Osteoblast (primary cell): ENCODE results near the gene GCH1. TPM values are rescaled to one million over a fixed set of nuclear protein-coding genes. Genes with fewer than 3 reads are reported as not detected.

Experiments used
- DNase-seq: peaks from one replicate; pipeline ENCODE4 v3.0.0; 2011; ENCODE audit warnings: low spot score, mixed read lengths; ENCODE audit not compliant: insufficient read length; ENCODE audit errors: missing footprints
- H2AFZ ChIP-seq: 2 replicates; pipeline ENCODE4 v1.6.0; 2011; ENCODE audit warnings: mild to moderate bottlenecking, low read length
- H3K27ac ChIP-seq: 2 replicates; pipeline ENCODE4 v1.5.1; 2011; ENCODE audit warnings: mild to moderate bottlenecking, low read depth, low read length, moderate library complexity
- H3K27me3 ChIP-seq: 2 replicates; pipeline ENCODE4 v1.6.0; 2012; ENCODE audit warnings: mild to moderate bottlenecking, control low read depth, inconsistent platforms, low read length, moderate library complexity; ENCODE audit not compliant: insufficient read depth
- H3K36me3 ChIP-seq: 2 replicates; pipeline ENCODE4 v1.5.1; 2011; ENCODE audit warnings: mild to moderate bottlenecking, low read length, control low read depth, moderate library complexity; ENCODE audit not compliant: insufficient read depth
- H3K4me1 ChIP-seq: 2 replicates; pipeline ENCODE4 v1.5.1; 2011; ENCODE audit warnings: mild to moderate bottlenecking, low read length, control low read depth, moderate library complexity; ENCODE audit not compliant: insufficient read depth
- H3K4me2 ChIP-seq: 2 replicates; pipeline ENCODE4 v1.6.0; 2011; ENCODE audit warnings: mild to moderate bottlenecking, low read length; ENCODE audit not compliant: insufficient read depth
- H3K4me3 ChIP-seq: fragments of 200-600 bp; sonication (generic); 3 replicates; pipeline ENCODE4 v1.5.1; 2012; ENCODE audit warnings: mild to moderate bottlenecking, low read length, inconsistent platforms; ENCODE audit not compliant: insufficient read depth
- H3K79me2 ChIP-seq: 2 replicates; pipeline ENCODE4 v1.6.0; 2012; ENCODE audit warnings: mild to moderate bottlenecking, low read length, control low read depth, inconsistent platforms; ENCODE audit not compliant: insufficient read depth
- H3K9me3 ChIP-seq: 2 replicates; pipeline ENCODE4 v1.5.1; 2011; ENCODE audit warnings: low read depth, low read length, control low read depth
- H4K20me1 ChIP-seq: 2 replicates; pipeline ENCODE4 v1.6.0; 2012; ENCODE audit warnings: mild to moderate bottlenecking, low read length, control low read depth; ENCODE audit not compliant: insufficient read depth
- total RNA-seq: library from RNA; depleted of rRNA; stranded (reverse); fragments of >200 nt; gene quantifications from 2 replicates; pipeline ENCODE4 v1.2.3, GENCODE V29; 2012
- TF ChIP-seq, protein P1 (sequence below): IDR thresholded peaks from 2 replicates; pipeline ENCODE4 v1.5.1; 2011; ENCODE audit warnings: mild to moderate bottlenecking, low read depth, low read length, moderate library complexity; ENCODE audit errors: extremely low read depth

Gene GCH1
- total RNA-seq, 1 donor: 3.3 TPM

DNA sequence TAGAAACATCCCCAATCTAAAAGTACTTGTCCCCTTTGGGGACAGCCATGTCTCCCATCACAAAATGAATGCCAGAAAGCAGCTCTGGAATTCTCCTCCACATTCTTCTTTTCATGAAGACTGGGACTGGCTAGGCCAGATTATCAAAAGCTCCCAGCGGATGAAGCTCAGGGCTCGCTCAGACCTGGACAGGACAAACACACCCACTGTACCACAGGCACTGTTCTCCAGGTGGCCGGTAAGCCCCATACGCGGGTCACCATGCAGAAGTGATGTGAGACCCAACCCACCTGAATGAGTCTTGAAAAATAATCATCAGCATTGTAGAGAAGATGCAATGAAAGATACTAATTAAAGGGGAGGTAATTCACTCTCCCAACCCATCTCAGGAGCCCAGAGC, 85.1 kb downstream of the GCH1 start:
- H3K36me3 ChIP-seq: no peaks in the 10 kb centered on the region
- no peak overlapping the region for H3K4me2 ChIP-seq
- H3K27me3 ChIP-seq: peaks cover 3% of the 10 kb centered on the region
- H3K27ac ChIP-seq: no peak overlapping the region
- H3K79me2 ChIP-seq: no peaks in the 10 kb centered on the region
- peaks cover 21% of the 10 kb centered on the region for H3K4me1 ChIP-seq
- no peak for DNase-seq
- no peaks in the 10 kb centered on the region for H4K20me1 ChIP-seq
- no peak overlapping the region for H2AFZ ChIP-seq
- TF ChIP-seq, protein P1, sequence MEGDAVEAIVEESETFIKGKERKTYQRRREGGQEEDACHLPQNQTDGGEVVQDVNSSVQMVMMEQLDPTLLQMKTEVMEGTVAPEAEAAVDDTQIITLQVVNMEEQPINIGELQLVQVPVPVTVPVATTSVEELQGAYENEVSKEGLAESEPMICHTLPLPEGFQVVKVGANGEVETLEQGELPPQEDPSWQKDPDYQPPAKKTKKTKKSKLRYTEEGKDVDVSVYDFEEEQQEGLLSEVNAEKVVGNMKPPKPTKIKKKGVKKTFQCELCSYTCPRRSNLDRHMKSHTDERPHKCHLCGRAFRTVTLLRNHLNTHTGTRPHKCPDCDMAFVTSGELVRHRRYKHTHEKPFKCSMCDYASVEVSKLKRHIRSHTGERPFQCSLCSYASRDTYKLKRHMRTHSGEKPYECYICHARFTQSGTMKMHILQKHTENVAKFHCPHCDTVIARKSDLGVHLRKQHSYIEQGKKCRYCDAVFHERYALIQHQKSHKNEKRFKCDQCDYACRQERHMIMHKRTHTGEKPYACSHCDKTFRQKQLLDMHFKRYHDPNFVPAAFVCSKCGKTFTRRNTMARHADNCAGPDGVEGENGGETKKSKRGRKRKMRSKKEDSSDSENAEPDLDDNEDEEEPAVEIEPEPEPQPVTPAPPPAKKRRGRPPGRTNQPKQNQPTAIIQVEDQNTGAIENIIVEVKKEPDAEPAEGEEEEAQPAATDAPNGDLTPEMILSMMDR: no peak
- H3K9me3 ChIP-seq: no peaks in the 10 kb centered on the region
- no peak overlapping the region for H3K4me3 ChIP-seq

DNA sequence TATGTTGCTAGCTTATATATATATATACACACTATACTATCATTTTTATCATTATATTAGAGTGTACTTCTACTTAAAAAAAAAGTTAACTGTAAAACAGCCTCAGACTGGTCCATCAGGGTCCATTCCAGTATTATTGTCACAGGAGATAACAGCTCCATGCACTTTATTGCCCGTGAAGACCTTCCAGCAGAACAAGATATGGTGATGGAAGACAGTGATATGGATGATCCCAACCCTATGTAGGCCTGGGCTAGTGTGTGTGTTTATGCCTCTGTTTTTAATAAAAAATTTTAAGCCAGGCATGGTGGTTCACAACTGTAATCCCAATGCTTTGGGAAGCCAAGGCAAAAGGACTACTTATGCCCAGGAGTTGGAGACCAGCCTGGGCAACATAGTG, 86.2 kb downstream of the GCH1 start:
- DNase-seq: no peak
- no peaks in the 10 kb centered on the region for H3K79me2 ChIP-seq

DNA sequence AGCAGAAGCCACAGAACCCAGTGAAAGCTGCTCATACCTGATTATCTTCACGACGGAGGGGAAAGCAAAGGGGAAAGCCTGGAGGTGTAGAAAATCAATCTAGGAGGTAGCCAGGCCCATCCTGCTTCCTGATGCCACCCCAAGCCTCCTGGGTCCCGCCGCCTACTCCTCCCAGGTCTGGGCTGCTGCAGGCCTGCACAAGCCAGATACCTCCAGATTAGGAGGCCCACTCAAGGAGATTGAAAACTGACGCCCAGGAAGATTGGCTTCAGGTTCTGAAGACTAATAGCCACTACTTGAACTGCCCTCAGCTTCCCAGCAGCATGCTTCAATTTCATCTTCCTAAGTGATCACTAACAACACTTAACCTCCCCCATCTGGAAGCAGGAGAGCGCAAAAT, 87.1 kb downstream of the GCH1 start:
- H3K79me2 ChIP-seq: no peaks in the 10 kb centered on the region
- H3K36me3 ChIP-seq: no peaks in the 10 kb centered on the region
- DNase-seq: no peak
- H3K27ac ChIP-seq: peak overlapping the region; percentile 80
- H3K27me3 ChIP-seq: peaks cover 3% of the 10 kb centered on the region
- peaks cover 21% of the 10 kb centered on the region for H3K4me1 ChIP-seq
- no peaks in the 10 kb centered on the region for H4K20me1 ChIP-seq
- no peak overlapping the region for H3K4me2 ChIP-seq
- TF ChIP-seq, protein P1: no peak
- peak overlapping the region; percentile 53 for H2AFZ ChIP-seq
- no peaks in the 10 kb centered on the region for H3K9me3 ChIP-seq
- no peak overlapping the region for H3K4me3 ChIP-seq

More for the DNA sequence above, 86.2 kb downstream of the GCH1 start:
- TF ChIP-seq, protein P1: no peak
- Histone ChIP-seq H3K4me1 (peaks cover 21% of the 10 kb centered on the region), H3K9me3 (no peaks in the 10 kb centered on the region), H3K36me3 (no peaks in the 10 kb centered on the region), H3K27me3 (peaks cover 3% of the 10 kb centered on the region), H2AFZ (no peak overlapping the region), H3K4me2 (no peak overlapping the region), H3K27ac (no peak overlapping the region), H4K20me1 (no peaks in the 10 kb centered on the region), H3K4me3 (no peak overlapping the region)

DNA sequence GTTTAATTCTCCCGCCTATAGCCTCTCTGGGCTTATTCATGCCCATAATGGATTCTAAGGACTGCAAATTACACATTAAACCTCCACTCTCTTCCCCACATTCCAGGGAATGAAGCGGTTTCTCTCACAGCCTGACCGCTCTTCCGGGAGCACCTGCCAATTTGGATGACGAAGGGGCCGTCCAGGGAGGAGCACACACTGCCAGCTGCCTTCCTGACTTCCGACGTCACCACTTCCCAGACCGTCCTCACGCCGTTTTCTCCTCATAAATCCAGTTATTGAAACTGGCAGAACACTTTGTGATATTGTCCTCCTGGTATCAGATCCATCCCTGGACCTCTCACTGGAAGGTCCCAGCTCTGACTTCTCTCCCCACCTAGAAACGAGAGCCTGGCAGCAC, 87.6 kb downstream of the GCH1 start:
- Histone ChIP-seq H3K79me2 (no peaks in the 10 kb centered on the region), H3K4me2 (peak overlapping the region; percentile 44), H3K36me3 (no peaks in the 10 kb centered on the region), H4K20me1 (no peaks in the 10 kb centered on the region), H3K27ac (peak overlapping the region; percentile 80), H2AFZ (peak overlapping the region; percentile 53), H3K9me3 (no peaks in the 10 kb centered on the region), H3K27me3 (peaks cover 3% of the 10 kb centered on the region), H3K4me1 (peaks cover 21% of the 10 kb centered on the region), H3K4me3 (peak overlapping the region; percentile 11)
- DNase-seq: peak; percentile 90
- TF ChIP-seq, protein P1: no peak
